Heart left ventricle (tissue), 16 donors: ENCODE data around the gene ADGRD2. TPM values are rescaled to one million over a fixed set of nuclear protein-coding genes. Genes with fewer than 3 reads are reported as not detected.

ENCODE experiments used
- ATAC-seq, 4 donors: fragments of 200-7000 bp; cut with Tn5 transposase; one replicate each; pipeline ENCODE4 v1.9.1; 2020 to 2022; ENCODE audit warnings: moderate library complexity in 4 of 4, mild to moderate bottlenecking in 3 of 4, moderate number of reproducible peaks in 1 of 4
- DNase-seq, 5 donors: peaks; one replicate each; pipeline ENCODE4 v3.0.0-alpha.2; 2020
- H3K27ac ChIP-seq, 12 donors: fragments of 200-600 bp; sonication (generic) in 4 of 12; one replicate each; pipeline versions ENCODE4 v1.5.0 to v1.8.0; 2016 to 2022; ENCODE audit warnings: mild to moderate bottlenecking in 2 of 12
- H3K27me3 ChIP-seq, 9 donors: fragments of 200-600 bp; sonication (generic) in 2 of 9; one replicate each; pipeline versions ENCODE4 v1.5.1 to v1.8.0; 2016 to 2022; ENCODE audit warnings: mild to moderate bottlenecking in 3 of 9
- H3K36me3 ChIP-seq, 9 donors: fragments of 200-600 bp; sonication (generic) in 2 of 9; one replicate each; pipeline versions ENCODE4 v1.5.0 to v1.8.0; 2018 to 2022; ENCODE audit warnings: mild to moderate bottlenecking in 2 of 9
- H3K4me1 ChIP-seq, 12 donors: fragments of 200-600 bp; sonication (generic) in 4 of 12; one replicate each; pipeline versions ENCODE4 v1.5.0 to v1.8.0; 2016 to 2022; ENCODE audit warnings: mild to moderate bottlenecking in 3 of 12
- H3K4me3 ChIP-seq, 12 donors: fragments of 200-600 bp; sonication (generic) in 4 of 12; one replicate each; pipeline versions ENCODE4 v1.5.0 to v1.8.0; 2017 to 2022; ENCODE audit warnings: mild to moderate bottlenecking in 9 of 12, moderate library complexity in 4 of 12
- H3K9me3 ChIP-seq, 12 donors: fragments of 200-600 bp; sonication (generic) in 4 of 12; one replicate each; pipeline versions ENCODE4 v1.5.0 to v1.8.0; 2016 to 2022; ENCODE audit warnings: mild to moderate bottlenecking in 1 of 12
- POLR2A ChIP-seq, 2 donors: fragments of 450-650 bp; IDR thresholded peaks; one replicate each; pipeline ENCODE4 v1.6.1; 2017; ENCODE audit warnings: antibody characterized with exemption in 2 of 2, mild to moderate bottlenecking in 2 of 2, moderate library complexity in 2 of 2
- WGBS, 4 donors: extraction: QIAGEN DNeasy Blood & Tissue Kit in 2 of 4; methylation state at CpG; one replicate each; pipeline versions ENCODE4 v1.1.5 to v1.1.7; 2013 to 2018; 5-methylcytosine and 5-hydroxymethylcytosine counted together
- intact Hi-C, 10 donors: fragments of 100-400 bp; cut with DNase I; formaldehyde crosslinking; loops; one replicate each; pipeline versions ENCODE4 v1.11.1 to v1.14.2; 2022
- polyA plus RNA-seq, 2 donors: library from polyadenylated mRNA; stranded (reverse); fragments of 200-250 nt; gene quantifications; one replicate each; pipeline ENCODE4 v1.2.3, GENCODE V29; 2013
- total RNA-seq, 9 donors: library from RNA; depleted of rRNA in 2 of 9; stranded (reverse); fragments of >200 nt in 2 of 9; fragmentation: NEBNext Ultra II Directional in 3 of 9; extraction: Animal tissue kit (Norgen Biotek cat#: 25700) in 3 of 9; gene quantifications; one replicate each; pipeline versions ENCODE4 v1.1.0 to v1.2.4, GENCODE V29; 2016 to 2023
- TF ChIP-seq, protein P1 (sequence below), 12 donors: fragments of 200-600 bp; sonication (generic) in 4 of 12; IDR thresholded peaks; one replicate each; pipeline versions ENCODE4 v1.5.0 to v1.8.0; 2018 to 2022; ENCODE audit warnings: antibody characterized with exemption in 12 of 12, mild to moderate bottlenecking in 5 of 12
- donor health status: ischemic (EF 13 %, LVEDD 7.1; RV severe dilation, severe dysfunction).
- donor health status: healthy with polysubstance abuse.
- donor health status: DM: no; HTN: yes; CAD: no.
- donor health status: DM: no; HTN: no; CAD: no.
- donor health status: ischemic (EF 25% LVEDD 6.9; RV normal size, moderate dysfunction).
- donor health status: ischemic (EF 25% LVEDD 5.7; RV mildly dilated, moderate dysfunction).
- donor health status: healthy.
- donor health status: DM: yes; HTN: yes; CAD: no.
- donor health status: ischemic (EF 35%, LVEDD 5.7; RV mildly dilated, moderate dysfunction).
- donor health status: nonischemic (EF 11% LVEDD 7.7; RV severe dilation, severe dysfunction).
- donor health status: DM: yes; HTN: yes; CAD: no.
- donor health status: PGD.
- donor health status: ischemic (EF 29% LVEDD 5.4; RV normal size, mild dysfunction).
- donor health status: nonischemic (EF 23%, LVEDD 6.1; RV moderate dilation, normal function).

Gene ADGRD2
- total and polyA plus RNA-seq, 11 donors, result not detected

DNA sequence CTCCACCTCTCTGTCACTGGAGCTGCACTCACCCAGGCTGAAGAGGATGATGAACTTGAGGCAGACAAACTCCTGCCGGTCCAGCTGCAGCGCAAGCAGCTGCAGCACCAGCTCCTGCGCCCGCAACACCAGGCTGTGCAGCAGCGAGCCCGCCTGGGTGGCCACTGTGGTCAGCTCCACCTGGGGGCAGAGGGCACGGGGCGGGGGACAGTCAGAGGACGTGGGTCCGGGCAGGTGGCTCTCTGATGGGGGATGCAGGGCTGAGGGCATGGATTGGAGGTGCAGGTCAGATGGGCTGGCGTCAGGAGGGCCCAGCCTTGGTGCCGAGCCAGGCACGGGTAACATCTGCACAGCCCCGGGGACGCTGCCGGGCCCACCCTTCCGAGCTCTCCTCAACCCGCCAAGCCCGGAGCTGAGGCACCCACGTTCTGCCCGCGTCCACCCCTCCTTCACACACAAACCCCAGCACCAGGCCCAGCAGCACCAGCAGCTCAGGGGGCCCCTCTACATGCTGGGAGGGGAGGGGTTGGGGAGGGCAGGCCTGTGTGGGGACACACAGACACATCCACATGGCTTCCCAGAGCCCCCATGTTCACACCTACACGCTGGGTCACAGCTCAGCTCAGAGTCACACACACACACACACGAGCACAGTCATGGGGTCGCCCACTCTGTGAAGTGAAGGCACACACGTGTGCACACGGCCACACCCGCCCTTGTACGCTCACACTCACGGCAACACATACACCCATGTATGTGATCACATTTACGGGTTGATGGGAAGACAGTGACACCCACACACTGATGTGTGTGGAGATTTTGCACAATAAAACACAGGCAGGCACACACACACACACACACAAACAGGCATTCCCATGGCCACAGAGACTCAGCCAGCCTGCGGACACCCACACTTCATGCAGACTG, 41.1 kb downstream of the ADGRD2 start:
- Histone ChIP-seq H3K4me3 (no peak overlapping the region), H3K27me3 (peaks cover 0 to 50% (median 15%) of the 10 kb centered on the region in 9 donors), H3K36me3 (no peaks in the 10 kb centered on the region), H3K27ac (no peak overlapping the region), H3K4me1 (no peaks in the 10 kb centered on the region), H3K9me3 (no peaks in the 10 kb centered on the region)
- ATAC-seq, result no peak
- TF ChIP-seq, protein P1, sequence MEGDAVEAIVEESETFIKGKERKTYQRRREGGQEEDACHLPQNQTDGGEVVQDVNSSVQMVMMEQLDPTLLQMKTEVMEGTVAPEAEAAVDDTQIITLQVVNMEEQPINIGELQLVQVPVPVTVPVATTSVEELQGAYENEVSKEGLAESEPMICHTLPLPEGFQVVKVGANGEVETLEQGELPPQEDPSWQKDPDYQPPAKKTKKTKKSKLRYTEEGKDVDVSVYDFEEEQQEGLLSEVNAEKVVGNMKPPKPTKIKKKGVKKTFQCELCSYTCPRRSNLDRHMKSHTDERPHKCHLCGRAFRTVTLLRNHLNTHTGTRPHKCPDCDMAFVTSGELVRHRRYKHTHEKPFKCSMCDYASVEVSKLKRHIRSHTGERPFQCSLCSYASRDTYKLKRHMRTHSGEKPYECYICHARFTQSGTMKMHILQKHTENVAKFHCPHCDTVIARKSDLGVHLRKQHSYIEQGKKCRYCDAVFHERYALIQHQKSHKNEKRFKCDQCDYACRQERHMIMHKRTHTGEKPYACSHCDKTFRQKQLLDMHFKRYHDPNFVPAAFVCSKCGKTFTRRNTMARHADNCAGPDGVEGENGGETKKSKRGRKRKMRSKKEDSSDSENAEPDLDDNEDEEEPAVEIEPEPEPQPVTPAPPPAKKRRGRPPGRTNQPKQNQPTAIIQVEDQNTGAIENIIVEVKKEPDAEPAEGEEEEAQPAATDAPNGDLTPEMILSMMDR (IDR thresholded peaks at IDR 0.05), result no peak
- TF ChIP-seq POLR2A (IDR thresholded peaks at IDR 0.05), result no peak
- peak in 1 of 5 donors; percentile 19 for DNase-seq
- intact Hi-C loops, result no loop called here
- 82 to 87% (median 85%) methylated on average over 24 to 32 of the region's 32 CpGs for WGBS, 4 donors

DNA sequence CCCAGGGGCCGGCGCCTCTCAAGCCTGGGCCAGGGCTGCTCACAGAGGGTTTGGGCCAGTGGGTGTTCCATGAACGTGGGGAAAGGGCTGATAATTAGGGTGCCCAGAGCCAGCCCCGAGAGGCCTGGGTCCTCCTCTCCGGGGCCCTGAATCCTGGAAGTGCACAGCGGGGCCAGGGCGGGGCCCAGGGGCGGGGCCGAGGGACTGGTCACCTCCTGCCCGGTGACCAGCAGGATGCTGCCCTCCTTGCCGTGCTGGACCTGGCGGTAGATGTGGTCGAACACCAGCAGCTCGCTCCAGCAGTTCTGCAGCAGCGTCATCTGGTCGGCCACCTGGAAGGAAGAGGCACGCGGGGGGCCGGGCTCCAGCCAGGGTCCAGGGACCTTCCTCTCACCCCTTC, 42.6 kb downstream of the ADGRD2 start:
- H3K27ac ChIP-seq, result no peak overlapping the region
- WGBS, 4 donors, result 76 to 92% (median 81%) methylated on average over 2 to 19 of the region's 19 CpGs
- no peak for DNase-seq
- no peak overlapping the region for H3K4me3 ChIP-seq
- H3K4me1 ChIP-seq, result no peaks in the 10 kb centered on the region
- H3K9me3 ChIP-seq, result no peaks in the 10 kb centered on the region
- peaks cover 0 to 36% (median 0%) of the 10 kb centered on the region in 9 donors for H3K27me3 ChIP-seq
- no peak for TF ChIP-seq POLR2A (IDR thresholded peaks at IDR 0.05)
- TF ChIP-seq, protein P1 (IDR thresholded peaks at IDR 0.05), result no peak
- no peaks in the 10 kb centered on the region for H3K36me3 ChIP-seq
- ATAC-seq, result no peak
- intact Hi-C loops, result no loop called here

DNA sequence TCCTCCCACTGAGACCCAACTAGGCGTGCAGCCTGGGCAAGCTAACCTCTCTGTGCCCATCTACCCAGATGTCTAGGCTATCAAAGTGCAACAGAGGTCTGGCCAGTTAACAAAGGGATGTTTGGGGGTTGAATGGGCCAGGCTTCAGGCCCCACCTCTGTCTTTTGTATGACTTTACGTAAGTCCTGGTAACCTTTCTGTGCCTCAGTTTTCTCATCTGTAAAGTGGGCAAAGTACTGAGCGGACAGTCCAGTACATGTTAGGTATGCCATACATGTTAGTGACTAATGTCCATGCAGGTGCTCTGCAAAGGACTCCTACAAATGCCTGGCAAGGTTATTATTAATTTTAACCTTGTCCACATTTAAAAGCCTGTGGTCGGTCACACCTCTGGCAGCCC, 43.0 kb downstream of the ADGRD2 start:
- TF ChIP-seq, protein P1 (IDR thresholded peaks at IDR 0.05), result no peak
- TF ChIP-seq POLR2A (IDR thresholded peaks at IDR 0.05), result no peak
- H3K4me3 ChIP-seq, result no peak overlapping the region
- H3K36me3 ChIP-seq, result no peaks in the 10 kb centered on the region
- no peaks in the 10 kb centered on the region for H3K9me3 ChIP-seq
- intact Hi-C loops, result no loop called here
- ATAC-seq (no peak), DNase-seq (no peak)
- H3K27ac ChIP-seq, result no peak overlapping the region
- 81 to 97% (median 91%) methylated on average over 3 to 4 of the region's 4 CpGs for WGBS, 4 donors
- no peaks in the 10 kb centered on the region for H3K4me1 ChIP-seq
- peaks cover 0 to 32% (median 0%) of the 10 kb centered on the region in 9 donors for H3K27me3 ChIP-seq

DNA sequence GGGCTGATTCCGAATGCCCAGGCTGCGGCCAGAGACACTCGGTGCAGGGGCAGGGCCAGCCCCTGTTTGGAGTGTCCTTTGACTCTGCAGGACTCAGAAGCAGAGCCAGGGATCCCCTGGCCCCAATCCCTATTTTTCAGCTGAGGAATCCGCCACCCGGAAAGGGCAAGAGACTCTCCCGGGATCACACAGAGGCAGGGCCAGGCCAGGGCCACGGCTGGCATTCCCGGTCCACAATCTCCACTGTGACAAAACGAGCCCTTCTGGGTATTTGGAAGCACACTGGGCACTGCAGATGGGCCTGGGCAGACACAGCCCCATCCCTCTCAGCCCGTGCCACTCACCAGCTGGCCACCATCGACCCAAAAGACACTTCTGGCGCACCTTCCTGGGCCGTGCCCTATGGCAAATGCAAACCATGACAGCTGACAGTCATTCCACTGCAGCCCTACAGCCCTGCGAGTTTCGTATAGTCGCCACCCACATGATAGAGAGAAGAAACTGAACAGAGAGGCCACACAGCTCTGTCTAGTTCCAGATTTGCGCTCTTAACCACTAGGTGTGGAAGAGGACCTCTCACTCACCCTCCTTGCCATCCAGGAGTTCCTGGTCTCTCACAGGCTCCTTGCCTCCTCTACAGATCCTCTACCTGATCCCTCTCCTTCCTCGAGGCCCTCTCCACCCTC, 43.7 kb downstream of the ADGRD2 start:
- no peaks in the 10 kb centered on the region for H3K9me3 ChIP-seq
- DNase-seq, result no peak
- intact Hi-C loops, result no loop called here
- H3K27ac ChIP-seq, result no peak overlapping the region
- no peaks in the 10 kb centered on the region for H3K4me1 ChIP-seq
- no peak for TF ChIP-seq POLR2A (IDR thresholded peaks at IDR 0.05)
- TF ChIP-seq, protein P1 (IDR thresholded peaks at IDR 0.05), result no peak
- peaks cover 0 to 29% (median 0%) of the 10 kb centered on the region in 9 donors for H3K27me3 ChIP-seq
- H3K36me3 ChIP-seq, result no peaks in the 10 kb centered on the region
- ATAC-seq, result no peak
- no peak overlapping the region for H3K4me3 ChIP-seq
- WGBS, 4 donors, result 82 to 84% (median 84%) methylated on average over 18 of the region's 18 CpGs
